WTC11 (cell line): Measurements from ENCODE around the gene LENG8. TPM values are rescaled to one million over a fixed set of nuclear protein-coding genes. Genes with fewer than 3 reads are reported as not detected.
"Not testable (repeated sequence)": the region's sequence is repeated elsewhere in the genome, so short reads cannot be mapped to it uniquely, and the experiment has no call there.

ENCODE experiments used
- ATAC-seq: fragments of 200-7000 bp; cut with Tn5 transposase; 2 replicates; pipeline ENCODE4 v1.10.0; 2021; ENCODE audit warnings: mild to moderate bottlenecking, moderate library complexity
- CTCF ChIA-PET: fragments of 300-600 bp; sonication (Branson Sonifier 250); formaldehyde crosslinking; loops from one replicate; lab custom pipeline; 2021; ENCODE audit warnings: antibody characterized with exemption; lab: Charles Lee
- POLR2A ChIA-PET: fragments of 350-600 bp; sonication (Branson Sonifier 250); formaldehyde crosslinking; loops from one replicate; lab custom pipeline; 2021; ENCODE audit warnings: antibody characterized with exemption; lab: Charles Lee
- DNase-seq: peaks from one replicate; pipeline ENCODE4 v3.0.0; 2021; ENCODE audit warnings: low spot score
- H3K27ac Mint-ChIP-seq: 2 replicates; pipeline ENCODE4 v1.8.0; 2021; ENCODE audit warnings: mixed read lengths
- H3K27me3 Mint-ChIP-seq: 2 replicates; pipeline ENCODE4 v1.8.0; 2021; ENCODE audit warnings: low read depth, mild to moderate bottlenecking, moderate library complexity, mixed read lengths
- H3K36me3 Mint-ChIP-seq: 2 replicates; pipeline ENCODE4 v1.8.0; 2021; ENCODE audit warnings: mixed read lengths
- H3K4me1 Mint-ChIP-seq: 2 replicates; pipeline ENCODE4 v1.8.0; 2022; ENCODE audit warnings: mixed read lengths
- H3K4me3 Mint-ChIP-seq: 2 replicates; pipeline ENCODE4 v1.8.0; 2021; ENCODE audit warnings: mild to moderate bottlenecking, moderate library complexity, mixed read lengths
- H3K9me3 Mint-ChIP-seq: 2 replicates; pipeline ENCODE4 v1.8.0; 2021; ENCODE audit warnings: mixed read lengths
- CREB1 ChIP-seq: sonication (generic); formaldehyde crosslinking; IDR thresholded peaks from 2 replicates; pipeline ENCODE4 v1.8.0; 2023; ENCODE audit warnings: mild to moderate bottlenecking, missing genetic modification reagents
- SMAD3 ChIP-seq: sonication (generic); formaldehyde crosslinking; IDR thresholded peaks from 2 replicates; pipeline ENCODE4 v1.8.0; 2022; ENCODE audit warnings: missing genetic modification reagents, mild to moderate bottlenecking, borderline replicate concordance
- ZBTB21 ChIP-seq: sonication (generic); formaldehyde crosslinking; IDR thresholded peaks from 2 replicates; pipeline ENCODE4 v1.8.1; 2023; ENCODE audit warnings: mild to moderate bottlenecking, missing genetic modification reagents, borderline replicate concordance
- total RNA-seq: library from RNA; stranded (reverse); gene quantifications from 3 replicates; pipeline ENCODE4 v1.2.3, GENCODE V29; 2021
- TF ChIP-seq, protein P1 (sequence below): sonication (generic); formaldehyde crosslinking; IDR thresholded peaks from 2 replicates; pipeline ENCODE4 v1.8.0; 2023; ENCODE audit warnings: missing genetic modification reagents, mild to moderate bottlenecking, borderline replicate concordance
- TF ChIP-seq, protein P2 (sequence below): fragments of 250-450 bp; sonication (Bioruptor Pico); conservative IDR thresholded peaks from 2 replicates; pipeline ENCODE4 v1.9.0; 2021; ENCODE audit warnings: mild to moderate bottlenecking
- TF ChIP-seq, protein P3 (sequence below): fragments of 200-600 bp; IDR thresholded peaks from 2 replicates; pipeline ENCODE4 v1.8.0; 2022; ENCODE audit warnings: antibody characterized with exemption
- TF ChIP-seq, protein P4 (sequence below): sonication (generic); formaldehyde crosslinking; IDR thresholded peaks from 2 replicates; pipeline ENCODE4 v1.8.0; 2022; ENCODE audit warnings: mild to moderate bottlenecking, missing genetic modification reagents
- TF ChIP-seq, protein P5 (sequence below): fragments of 250-450 bp; sonication (Bioruptor Pico); IDR thresholded peaks from 2 replicates; pipeline ENCODE4 v1.9.0; 2021; ENCODE audit warnings: mild to moderate bottlenecking
- TF ChIP-seq, protein P6 (sequence below): sonication (generic); formaldehyde crosslinking; IDR thresholded peaks from 2 replicates; pipeline ENCODE4 v1.8.1; 2023; ENCODE audit warnings: mild to moderate bottlenecking, missing genetic modification reagents
- TF ChIP-seq, protein P7 (sequence below): sonication (generic); formaldehyde crosslinking; IDR thresholded peaks from 2 replicates; pipeline ENCODE4 v1.8.1; 2023; ENCODE audit warnings: mild to moderate bottlenecking, missing genetic modification reagents, moderate library complexity

LENG8 gene
- total RNA-seq, 1 experiment from 2014 or later, result 175 TPM

DNA sequence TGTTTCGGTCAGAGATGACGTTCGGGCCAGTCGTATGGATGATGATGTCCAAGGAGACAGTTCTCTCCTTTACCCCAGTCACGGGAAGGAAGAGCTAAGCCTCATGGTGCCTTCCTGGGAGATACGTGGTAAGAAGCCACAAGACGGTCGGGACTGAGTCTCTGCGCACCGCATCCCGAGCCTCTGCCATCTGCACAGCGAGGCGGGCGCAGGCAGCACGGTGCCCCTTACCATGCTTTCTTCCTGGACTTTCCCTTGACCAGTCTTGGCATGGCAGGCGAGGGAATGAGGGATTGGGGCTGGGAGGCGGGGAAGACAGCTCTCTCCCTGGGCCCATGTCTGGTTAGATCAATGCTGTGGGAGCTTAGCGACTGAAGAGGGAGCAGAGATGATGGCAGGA lies 43.6 kb downstream of the LENG8 start:
- Mint-ChIP-seq H3K27ac (no peak overlapping the region), H3K4me1 (no peaks in the 10 kb centered on the region), H3K27me3 (peaks cover 46% of the 10 kb centered on the region), H3K36me3 (peaks cover 22% of the 10 kb centered on the region), H3K4me3 (no peak overlapping the region), H3K9me3 (peaks cover 40% of the 10 kb centered on the region)
- POLR2A ChIA-PET, result no interaction called here
- no peak for DNase-seq
- TF ChIP-seq, protein P1, sequence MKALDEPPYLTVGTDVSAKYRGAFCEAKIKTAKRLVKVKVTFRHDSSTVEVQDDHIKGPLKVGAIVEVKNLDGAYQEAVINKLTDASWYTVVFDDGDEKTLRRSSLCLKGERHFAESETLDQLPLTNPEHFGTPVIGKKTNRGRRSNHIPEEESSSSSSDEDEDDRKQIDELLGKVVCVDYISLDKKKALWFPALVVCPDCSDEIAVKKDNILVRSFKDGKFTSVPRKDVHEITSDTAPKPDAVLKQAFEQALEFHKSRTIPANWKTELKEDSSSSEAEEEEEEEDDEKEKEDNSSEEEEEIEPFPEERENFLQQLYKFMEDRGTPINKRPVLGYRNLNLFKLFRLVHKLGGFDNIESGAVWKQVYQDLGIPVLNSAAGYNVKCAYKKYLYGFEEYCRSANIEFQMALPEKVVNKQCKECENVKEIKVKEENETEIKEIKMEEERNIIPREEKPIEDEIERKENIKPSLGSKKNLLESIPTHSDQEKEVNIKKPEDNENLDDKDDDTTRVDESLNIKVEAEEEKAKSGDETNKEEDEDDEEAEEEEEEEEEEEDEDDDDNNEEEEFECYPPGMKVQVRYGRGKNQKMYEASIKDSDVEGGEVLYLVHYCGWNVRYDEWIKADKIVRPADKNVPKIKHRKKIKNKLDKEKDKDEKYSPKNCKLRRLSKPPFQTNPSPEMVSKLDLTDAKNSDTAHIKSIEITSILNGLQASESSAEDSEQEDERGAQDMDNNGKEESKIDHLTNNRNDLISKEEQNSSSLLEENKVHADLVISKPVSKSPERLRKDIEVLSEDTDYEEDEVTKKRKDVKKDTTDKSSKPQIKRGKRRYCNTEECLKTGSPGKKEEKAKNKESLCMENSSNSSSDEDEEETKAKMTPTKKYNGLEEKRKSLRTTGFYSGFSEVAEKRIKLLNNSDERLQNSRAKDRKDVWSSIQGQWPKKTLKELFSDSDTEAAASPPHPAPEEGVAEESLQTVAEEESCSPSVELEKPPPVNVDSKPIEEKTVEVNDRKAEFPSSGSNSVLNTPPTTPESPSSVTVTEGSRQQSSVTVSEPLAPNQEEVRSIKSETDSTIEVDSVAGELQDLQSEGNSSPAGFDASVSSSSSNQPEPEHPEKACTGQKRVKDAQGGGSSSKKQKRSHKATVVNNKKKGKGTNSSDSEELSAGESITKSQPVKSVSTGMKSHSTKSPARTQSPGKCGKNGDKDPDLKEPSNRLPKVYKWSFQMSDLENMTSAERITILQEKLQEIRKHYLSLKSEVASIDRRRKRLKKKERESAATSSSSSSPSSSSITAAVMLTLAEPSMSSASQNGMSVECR (CRISPR knock-in tag), result no peak
- TF ChIP-seq, protein P2, sequence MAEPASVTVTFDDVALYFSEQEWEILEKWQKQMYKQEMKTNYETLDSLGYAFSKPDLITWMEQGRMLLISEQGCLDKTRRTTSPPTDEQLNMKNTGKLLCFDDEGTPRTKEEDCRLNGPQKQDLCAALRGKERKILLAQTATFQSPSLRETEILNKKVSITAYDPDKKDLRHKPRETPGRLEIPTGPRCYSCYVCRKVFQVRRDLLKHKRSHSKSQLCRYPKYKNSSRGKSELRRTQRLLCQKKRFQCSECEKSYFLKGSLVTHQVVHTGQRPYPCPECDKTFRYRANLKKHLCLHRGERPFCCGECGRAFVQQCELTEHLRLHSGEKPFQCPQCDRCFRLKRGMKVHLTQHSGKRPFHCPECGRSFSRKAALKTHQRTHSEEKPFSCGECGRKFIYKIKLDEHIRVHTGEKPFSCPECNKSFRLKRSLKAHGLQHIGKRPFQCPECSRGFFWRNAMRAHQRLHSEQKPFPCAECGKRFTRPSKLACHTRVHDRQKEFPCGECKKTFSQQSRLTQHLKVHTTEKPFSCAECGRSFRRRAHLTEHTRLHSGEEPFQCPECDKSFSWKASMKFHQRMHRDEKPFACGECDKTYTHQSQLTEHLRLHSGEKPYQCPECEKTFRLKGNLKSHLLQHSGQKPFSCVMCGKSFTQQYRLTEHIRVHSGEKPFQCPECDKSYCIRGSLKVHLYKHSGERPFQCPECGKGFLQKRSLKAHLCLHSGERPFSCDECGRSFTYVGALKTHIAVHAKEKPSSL (CRISPR knock-in tag), result no peak
- TF ChIP-seq, protein P3, sequence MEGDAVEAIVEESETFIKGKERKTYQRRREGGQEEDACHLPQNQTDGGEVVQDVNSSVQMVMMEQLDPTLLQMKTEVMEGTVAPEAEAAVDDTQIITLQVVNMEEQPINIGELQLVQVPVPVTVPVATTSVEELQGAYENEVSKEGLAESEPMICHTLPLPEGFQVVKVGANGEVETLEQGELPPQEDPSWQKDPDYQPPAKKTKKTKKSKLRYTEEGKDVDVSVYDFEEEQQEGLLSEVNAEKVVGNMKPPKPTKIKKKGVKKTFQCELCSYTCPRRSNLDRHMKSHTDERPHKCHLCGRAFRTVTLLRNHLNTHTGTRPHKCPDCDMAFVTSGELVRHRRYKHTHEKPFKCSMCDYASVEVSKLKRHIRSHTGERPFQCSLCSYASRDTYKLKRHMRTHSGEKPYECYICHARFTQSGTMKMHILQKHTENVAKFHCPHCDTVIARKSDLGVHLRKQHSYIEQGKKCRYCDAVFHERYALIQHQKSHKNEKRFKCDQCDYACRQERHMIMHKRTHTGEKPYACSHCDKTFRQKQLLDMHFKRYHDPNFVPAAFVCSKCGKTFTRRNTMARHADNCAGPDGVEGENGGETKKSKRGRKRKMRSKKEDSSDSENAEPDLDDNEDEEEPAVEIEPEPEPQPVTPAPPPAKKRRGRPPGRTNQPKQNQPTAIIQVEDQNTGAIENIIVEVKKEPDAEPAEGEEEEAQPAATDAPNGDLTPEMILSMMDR, result no peak
- TF ChIP-seq SMAD3 (CRISPR knock-in tag), result no peak
- TF ChIP-seq, protein P4, sequence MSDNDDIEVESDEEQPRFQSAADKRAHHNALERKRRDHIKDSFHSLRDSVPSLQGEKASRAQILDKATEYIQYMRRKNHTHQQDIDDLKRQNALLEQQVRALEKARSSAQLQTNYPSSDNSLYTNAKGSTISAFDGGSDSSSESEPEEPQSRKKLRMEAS (CRISPR knock-in tag), result no peak
- no peak for ATAC-seq
- CTCF ChIA-PET, result no interaction called here

DNA sequence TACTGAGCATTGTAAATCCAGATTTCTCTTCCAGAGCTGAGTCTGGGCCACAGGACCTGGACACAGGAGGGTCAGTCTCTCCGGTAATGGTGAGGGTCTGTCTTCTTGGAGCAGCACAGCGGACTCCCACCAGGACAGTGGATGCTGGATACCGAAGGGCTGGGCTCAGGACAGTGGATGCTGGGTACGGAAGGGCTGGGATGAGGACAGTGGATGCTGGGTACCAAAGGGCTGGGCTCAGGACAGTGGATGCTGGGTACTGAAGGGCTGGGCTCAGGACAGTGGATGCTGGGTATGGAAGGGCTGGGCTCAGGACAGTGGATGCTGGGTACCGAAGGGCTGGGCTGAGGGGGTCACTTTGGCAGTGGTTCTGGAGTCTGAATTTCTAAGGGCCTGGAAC lies 44.1 kb downstream of the LENG8 start:
- H3K27ac Mint-ChIP-seq, H3K4me1 Mint-ChIP-seq, POLR2A ChIA-PET, H3K4me3 Mint-ChIP-seq, DNase-seq, CTCF ChIA-PET, ATAC-seq: not testable (repeated sequence)
- peaks cover 22% of the 10 kb centered on the region for H3K36me3 Mint-ChIP-seq
- peaks cover 46% of the 10 kb centered on the region for H3K27me3 Mint-ChIP-seq
- H3K9me3 Mint-ChIP-seq, result peaks cover 41% of the 10 kb centered on the region

DNA sequence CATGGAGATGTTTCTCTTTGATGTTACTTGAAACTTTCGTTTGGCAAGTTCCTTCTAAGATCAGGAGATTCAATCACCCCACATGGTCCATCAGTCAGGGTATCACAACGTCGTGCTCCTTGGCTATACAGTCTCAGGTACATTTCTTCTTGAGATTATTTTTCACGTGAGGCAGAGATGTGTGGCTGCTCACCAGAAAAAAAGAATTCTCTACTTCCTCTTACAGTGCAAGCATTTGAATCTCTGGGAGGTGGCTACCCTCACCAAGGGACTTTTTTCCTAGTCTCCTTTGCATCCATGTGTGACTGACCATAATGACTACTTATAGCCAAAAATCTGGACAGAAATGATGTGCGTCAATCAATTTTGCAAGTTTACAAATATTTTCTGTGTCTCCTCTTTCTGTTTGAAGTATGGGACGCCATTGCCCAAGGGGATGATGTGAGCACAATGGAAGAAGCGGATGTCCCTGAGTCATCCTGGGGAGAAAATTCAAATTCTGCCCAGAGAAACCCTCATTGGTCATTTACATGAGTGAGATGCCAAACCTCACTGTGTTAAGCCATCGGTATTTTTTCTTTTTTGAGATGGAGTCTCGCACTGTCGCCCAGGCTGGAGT lies 45.1 kb downstream of the LENG8 start:
- ChIA-PET CTCF (no interaction called here), POLR2A (no interaction called here)
- Mint-ChIP-seq H3K27me3 (peaks cover 47% of the 10 kb centered on the region), H3K4me3 (no peak overlapping the region), H3K9me3 (peaks cover 42% of the 10 kb centered on the region), H3K4me1 (no peaks in the 10 kb centered on the region), H3K36me3 (peaks cover 22% of the 10 kb centered on the region), H3K27ac (no peak overlapping the region)
- DNase-seq (no peak), ATAC-seq (no peak)
- no peak for TF ChIP-seq CREB1 (CRISPR knock-in tag)
- TF ChIP-seq, protein P1 (CRISPR knock-in tag), result no peak
- TF ChIP-seq, protein P5, sequence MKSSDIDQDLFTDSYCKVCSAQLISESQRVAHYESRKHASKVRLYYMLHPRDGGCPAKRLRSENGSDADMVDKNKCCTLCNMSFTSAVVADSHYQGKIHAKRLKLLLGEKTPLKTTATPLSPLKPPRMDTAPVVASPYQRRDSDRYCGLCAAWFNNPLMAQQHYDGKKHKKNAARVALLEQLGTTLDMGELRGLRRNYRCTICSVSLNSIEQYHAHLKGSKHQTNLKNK (CRISPR knock-in tag), result no peak
- TF ChIP-seq, protein P6, sequence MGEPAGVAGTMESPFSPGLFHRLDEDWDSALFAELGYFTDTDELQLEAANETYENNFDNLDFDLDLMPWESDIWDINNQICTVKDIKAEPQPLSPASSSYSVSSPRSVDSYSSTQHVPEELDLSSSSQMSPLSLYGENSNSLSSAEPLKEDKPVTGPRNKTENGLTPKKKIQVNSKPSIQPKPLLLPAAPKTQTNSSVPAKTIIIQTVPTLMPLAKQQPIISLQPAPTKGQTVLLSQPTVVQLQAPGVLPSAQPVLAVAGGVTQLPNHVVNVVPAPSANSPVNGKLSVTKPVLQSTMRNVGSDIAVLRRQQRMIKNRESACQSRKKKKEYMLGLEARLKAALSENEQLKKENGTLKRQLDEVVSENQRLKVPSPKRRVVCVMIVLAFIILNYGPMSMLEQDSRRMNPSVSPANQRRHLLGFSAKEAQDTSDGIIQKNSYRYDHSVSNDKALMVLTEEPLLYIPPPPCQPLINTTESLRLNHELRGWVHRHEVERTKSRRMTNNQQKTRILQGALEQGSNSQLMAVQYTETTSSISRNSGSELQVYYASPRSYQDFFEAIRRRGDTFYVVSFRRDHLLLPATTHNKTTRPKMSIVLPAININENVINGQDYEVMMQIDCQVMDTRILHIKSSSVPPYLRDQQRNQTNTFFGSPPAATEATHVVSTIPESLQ, result no peak
- TF ChIP-seq, protein P7, sequence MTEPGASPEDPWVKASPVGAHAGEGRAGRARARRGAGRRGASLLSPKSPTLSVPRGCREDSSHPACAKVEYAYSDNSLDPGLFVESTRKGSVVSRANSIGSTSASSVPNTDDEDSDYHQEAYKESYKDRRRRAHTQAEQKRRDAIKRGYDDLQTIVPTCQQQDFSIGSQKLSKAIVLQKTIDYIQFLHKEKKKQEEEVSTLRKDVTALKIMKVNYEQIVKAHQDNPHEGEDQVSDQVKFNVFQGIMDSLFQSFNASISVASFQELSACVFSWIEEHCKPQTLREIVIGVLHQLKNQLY (CRISPR knock-in tag), result no peak
- TF ChIP-seq ZBTB21 (CRISPR knock-in tag), result no peak
